Measurements from ENCODE around the gene GARIN5A. TPM values are rescaled to one million over a fixed set of nuclear protein-coding genes. Genes with fewer than 3 reads are reported as not detected.
A peak's percentile ranks its signal among the peaks of the same experiment; 100 is the strongest.

GARIN5A gene
- total RNA-seq, 1 experiment from 2014 or later, result 6.2 TPM

- no peak for ATAC-seq
- H3K27ac ChIP-seq (ENCODE audit: low read length), result no peak overlapping the region
- POLR2A ChIA-PET (ENCODE audit: unreplicated experiment), result no interaction called here
- H3F3A ChIP-seq (ENCODE audit: low read length, unreplicated experiment), result no peaks in the 10 kb centered on the region
- TF ChIP-seq CTCF (conservative IDR thresholded peaks at IDR 0.05; ENCODE audit: low read depth, low read length) (peak; percentile 39; the same call in 1 of the 2 replicates), EZH2phosphoT487 (IDR thresholded peaks at IDR 0.05; ENCODE audit: borderline replicate concordance, low read length) (no peak)
- H3K4me1 ChIP-seq (ENCODE audit: insufficient read depth, low read length), result peaks cover 3% of the 10 kb centered on the region; the same call in 1 of the 2 replicates
- BruUV-seq (replicated peaks), result no TSS peak
- CTCF ChIA-PET, result no interaction called here
- H3K9ac ChIP-seq (ENCODE audit: low read length), result no peak overlapping the region
- H3K4me3 ChIP-seq (ENCODE audit: low read length), result no peak overlapping the region
- H4K20me1 ChIP-seq (ENCODE audit: low read length), result no peaks in the 10 kb centered on the region
- no peaks in the 10 kb centered on the region for H3K36me3 ChIP-seq (ENCODE audit: low read depth, low read length)
- no peaks in the 10 kb centered on the region for H3K9me3 ChIP-seq (ENCODE audit: low read length)
- no peaks in the 10 kb centered on the region for H3K27me3 ChIP-seq (ENCODE audit: low read length)
- DNase-seq, result no peak
- H2AFZ ChIP-seq (ENCODE audit: low read length), result no peak overlapping the region
- no peaks in the 10 kb centered on the region for H3K9me2 ChIP-seq (replicated peaks; ENCODE audit: low read length)
- H3K4me2 ChIP-seq (ENCODE audit: low read length), result no peak overlapping the region
- intact Hi-C loops (cut with micrococcal nuclease), result no loop called here
- H3K79me2 ChIP-seq (ENCODE audit: low read length), result no peaks in the 10 kb centered on the region
Measured at GRCh38 chr19:50518091-50519005, 41.7 kb upstream of the GARIN5A start.

- DNase-seq (no peak), ATAC-seq (no peak)
- no peaks in the 10 kb centered on the region for H3F3A ChIP-seq (ENCODE audit: low read length, unreplicated experiment)
- no peaks in the 10 kb centered on the region for H3K79me2 ChIP-seq (ENCODE audit: low read length)
- H3K9ac ChIP-seq (ENCODE audit: low read length), result no peak overlapping the region
- TF ChIP-seq EZH2 (IDR thresholded peaks at IDR 0.05; ENCODE audit: low read length, unreplicated experiment) (no peak), CTCF (conservative IDR thresholded peaks at IDR 0.05; ENCODE audit: low read depth, low read length) (no peak), EZH2phosphoT487 (IDR thresholded peaks at IDR 0.05; ENCODE audit: borderline replicate concordance, low read length) (no peak)
- H3K9me3 ChIP-seq (ENCODE audit: low read length), result no peaks in the 10 kb centered on the region
- intact Hi-C loops (cut with micrococcal nuclease), result no loop called here
- CTCF ChIA-PET, result no interaction called here
- no peaks in the 10 kb centered on the region for H4K20me1 ChIP-seq (ENCODE audit: low read length)
- no peaks in the 10 kb centered on the region for H3K9me2 ChIP-seq (replicated peaks; ENCODE audit: low read length)
- BruUV-seq (replicated peaks), result no TSS peak
- no peak overlapping the region for H2AFZ ChIP-seq (ENCODE audit: low read length)
- H3K4me2 ChIP-seq (ENCODE audit: low read length), result no peak overlapping the region
- H3K36me3 ChIP-seq (ENCODE audit: low read depth, low read length), result no peaks in the 10 kb centered on the region
- no peaks in the 10 kb centered on the region for H3K27me3 ChIP-seq (ENCODE audit: low read length)
- POLR2A ChIA-PET (ENCODE audit: unreplicated experiment), result no interaction called here
- H3K4me1 ChIP-seq (ENCODE audit: insufficient read depth, low read length), result peaks cover 3% of the 10 kb centered on the region; the same call in 1 of the 2 replicates
- H3K27ac ChIP-seq (ENCODE audit: low read length), result no peak overlapping the region
- no peak overlapping the region for H3K4me3 ChIP-seq (ENCODE audit: low read length)
Measured at GRCh38 chr19:50517704-50518075, 41.0 kb upstream of the GARIN5A start.
